GM12891 (cell line): ENCODE measurements around the gene RNF222.

Experiments
- POLR2A ChIP-seq: IDR thresholded peaks from 2 replicates; pipeline ENCODE4 v1.6.1; 2011; ENCODE audit warnings: low read depth, low read length, control low read depth
- POLR2AphosphoS5 ChIP-seq: IDR thresholded peaks from 2 replicates; pipeline ENCODE4 v1.6.1; 2011; ENCODE audit warnings: low read depth, low read length, control low read depth
- POU2F2 ChIP-seq: IDR thresholded peaks from 2 replicates; pipeline ENCODE4 v1.6.1; 2011; ENCODE audit warnings: low read depth, mild to moderate bottlenecking, control low read depth, low read length, moderate library complexity
- SPI1 ChIP-seq: IDR thresholded peaks from 2 replicates; pipeline ENCODE4 v1.6.1; 2011; ENCODE audit warnings: low read depth, low read length, control low read depth
- TAF1 ChIP-seq: IDR thresholded peaks from 2 replicates; pipeline ENCODE4 v1.6.1; 2011; ENCODE audit warnings: low read depth, low read length, control low read depth

- no peak for TF ChIP-seq TAF1
- no peak for TF ChIP-seq POLR2AphosphoS5
- no peak for TF ChIP-seq POLR2A
- TF ChIP-seq POU2F2 = no peak
- no peak for TF ChIP-seq SPI1
Measured at GRCh38 chr17:8439681-8440080, 42.1 kb upstream of the RNF222 start.
